WTC11 (cell line): ENCODE measurements around the gene DHPS. TPM values are rescaled to one million over a fixed set of nuclear protein-coding genes. Genes with fewer than 3 reads are reported as not detected.

ENCODE experiments used
- ATAC-seq: fragments of 200-7000 bp; cut with Tn5 transposase; 2 replicates; pipeline ENCODE4 v1.10.0; 2021; ENCODE audit warnings: mild to moderate bottlenecking, moderate library complexity
- CTCF ChIA-PET: fragments of 300-600 bp; sonication (Branson Sonifier 250); formaldehyde crosslinking; loops from one replicate; lab custom pipeline; 2021; ENCODE audit warnings: antibody characterized with exemption; lab: Charles Lee
- POLR2A ChIA-PET: fragments of 350-600 bp; sonication (Branson Sonifier 250); formaldehyde crosslinking; loops from one replicate; lab custom pipeline; 2021; ENCODE audit warnings: antibody characterized with exemption; lab: Charles Lee
- DNase-seq: peaks from one replicate; pipeline ENCODE4 v3.0.0; 2021; ENCODE audit warnings: low spot score
- H3K27ac Mint-ChIP-seq: 2 replicates; pipeline ENCODE4 v1.8.0; 2021; ENCODE audit warnings: mixed read lengths
- H3K27me3 Mint-ChIP-seq: 2 replicates; pipeline ENCODE4 v1.8.0; 2021; ENCODE audit warnings: low read depth, mild to moderate bottlenecking, moderate library complexity, mixed read lengths
- H3K36me3 Mint-ChIP-seq: 2 replicates; pipeline ENCODE4 v1.8.0; 2021; ENCODE audit warnings: mixed read lengths
- H3K4me1 Mint-ChIP-seq: 2 replicates; pipeline ENCODE4 v1.8.0; 2022; ENCODE audit warnings: mixed read lengths
- H3K4me3 Mint-ChIP-seq: 2 replicates; pipeline ENCODE4 v1.8.0; 2021; ENCODE audit warnings: mild to moderate bottlenecking, moderate library complexity, mixed read lengths
- H3K9me3 Mint-ChIP-seq: 2 replicates; pipeline ENCODE4 v1.8.0; 2021; ENCODE audit warnings: mixed read lengths
- ATF6 ChIP-seq: sonication (generic); formaldehyde crosslinking; IDR thresholded peaks from 2 replicates; pipeline ENCODE4 v1.8.1; 2023; ENCODE audit warnings: mild to moderate bottlenecking, missing genetic modification reagents
- CTCF ChIP-seq: fragments of 200-600 bp; IDR thresholded peaks from 2 replicates; pipeline ENCODE4 v1.8.0; 2022; ENCODE audit warnings: antibody characterized with exemption
- ELF4 ChIP-seq: sonication (generic); formaldehyde crosslinking; IDR thresholded peaks from 2 replicates; pipeline ENCODE4 v1.8.1; 2022; ENCODE audit warnings: low read depth, mild to moderate bottlenecking, moderate library complexity, missing genetic modification reagents
- EMX1 ChIP-seq: fragments of 250-450 bp; sonication (Bioruptor Pico); IDR thresholded peaks from 2 replicates; pipeline ENCODE4 v1.8.0; 2021; ENCODE audit warnings: mild to moderate bottlenecking
- FOXK1 ChIP-seq: sonication (generic); formaldehyde crosslinking; IDR thresholded peaks from 2 replicates; pipeline ENCODE4 v1.8.0; 2022; ENCODE audit warnings: mild to moderate bottlenecking, moderate library complexity, missing genetic modification reagents
- GTF2I ChIP-seq: fragments of 250-450 bp; sonication (Bioruptor Pico); conservative IDR thresholded peaks from 2 replicates; pipeline ENCODE4 v1.4.0; 2021; ENCODE audit warnings: mild to moderate bottlenecking
- JUN ChIP-seq: sonication (generic); formaldehyde crosslinking; IDR thresholded peaks from 2 replicates; pipeline ENCODE4 v1.8.0; 2023; ENCODE audit warnings: mild to moderate bottlenecking, missing genetic modification reagents
- MAX ChIP-seq: sonication (generic); formaldehyde crosslinking; IDR thresholded peaks from 2 replicates; pipeline ENCODE4 v1.8.0; 2022; ENCODE audit warnings: mild to moderate bottlenecking, missing genetic modification reagents
- NFE2L1 ChIP-seq: sonication (generic); formaldehyde crosslinking; IDR thresholded peaks from 2 replicates; pipeline ENCODE4 v1.8.1; 2023; ENCODE audit warnings: missing genetic modification reagents
- OVOL2 ChIP-seq: fragments of 250-450 bp; sonication (Bioruptor Pico); IDR thresholded peaks from 2 replicates; pipeline ENCODE4 v1.9.0; 2021; ENCODE audit warnings: mild to moderate bottlenecking, borderline replicate concordance
- RORB ChIP-seq: fragments of 250-450 bp; sonication (Bioruptor Pico); IDR thresholded peaks from 2 replicates; pipeline ENCODE4 v1.9.0; 2021; ENCODE audit warnings: mild to moderate bottlenecking
- SMAD4 ChIP-seq: sonication (generic); formaldehyde crosslinking; IDR thresholded peaks from 2 replicates; pipeline ENCODE4 v1.8.0; 2022; ENCODE audit warnings: mild to moderate bottlenecking, missing genetic modification reagents
- TCF7 ChIP-seq: sonication (generic); formaldehyde crosslinking; IDR thresholded peaks from 2 replicates; pipeline ENCODE4 v1.8.0; 2022; ENCODE audit warnings: mild to moderate bottlenecking, low read depth, missing genetic modification reagents, moderate library complexity
- TEAD4 ChIP-seq: sonication (generic); formaldehyde crosslinking; IDR thresholded peaks from 2 replicates; pipeline ENCODE4 v1.8.0; 2022; ENCODE audit warnings: mild to moderate bottlenecking, missing genetic modification reagents
- USF1 ChIP-seq: sonication (generic); formaldehyde crosslinking; IDR thresholded peaks from 2 replicates; pipeline ENCODE4 v1.8.0; 2022; ENCODE audit warnings: mild to moderate bottlenecking, missing genetic modification reagents
- ZMAT4 ChIP-seq: fragments of 250-450 bp; sonication (Bioruptor Pico); IDR thresholded peaks from 2 replicates; pipeline ENCODE4 v1.9.0; 2021; ENCODE audit warnings: mild to moderate bottlenecking
- ZNF219 ChIP-seq: sonication (generic); formaldehyde crosslinking; IDR thresholded peaks from 2 replicates; pipeline ENCODE4 v1.8.0; 2023; ENCODE audit warnings: missing genetic modification reagents, mild to moderate bottlenecking, borderline replicate concordance
- ZNF232 ChIP-seq: sonication (generic); formaldehyde crosslinking; IDR thresholded peaks from 2 replicates; pipeline ENCODE4 v1.8.0; 2022; ENCODE audit warnings: mild to moderate bottlenecking, missing genetic modification reagents
- ZNF317 ChIP-seq: sonication (generic); formaldehyde crosslinking; IDR thresholded peaks from 2 replicates; pipeline ENCODE4 v1.8.1; 2023; ENCODE audit warnings: low read depth, mild to moderate bottlenecking, moderate library complexity, missing genetic modification reagents, borderline replicate concordance
- ZNF423 ChIP-seq: fragments of 250-450 bp; sonication (Bioruptor Pico); IDR thresholded peaks from 2 replicates; pipeline ENCODE4 v2.1.2; 2022; ENCODE audit warnings: mild to moderate bottlenecking, moderate library complexity
- ZNF512 ChIP-seq: sonication (generic); formaldehyde crosslinking; IDR thresholded peaks from 2 replicates; pipeline ENCODE4 v1.8.1; 2022; ENCODE audit warnings: missing genetic modification reagents, borderline replicate concordance
- ZNF671 ChIP-seq: fragments of 250-450 bp; sonication (Bioruptor Pico); IDR thresholded peaks from 2 replicates; pipeline ENCODE4 v1.8.0; 2021; ENCODE audit warnings: mild to moderate bottlenecking
- ZSCAN18 ChIP-seq: fragments of 250-450 bp; sonication (Bioruptor Pico); IDR thresholded peaks from 2 replicates; pipeline ENCODE4 v2.1.2; 2022; ENCODE audit warnings: mild to moderate bottlenecking, moderate library complexity
- total RNA-seq: library from RNA; stranded (reverse); gene quantifications from 3 replicates; pipeline ENCODE4 v1.2.3, GENCODE V29; 2021

Gene DHPS
- total RNA-seq, 1 experiment from 2014 or later, result 115 TPM

GRCh38 chr19:12652219-12652618 is 29.5 kb downstream of the DHPS start:
- peaks cover 10% of the 10 kb centered on the region for H3K4me1 Mint-ChIP-seq
- H3K4me3 Mint-ChIP-seq, result no peak overlapping the region
- H3K36me3 Mint-ChIP-seq, result peaks cover 25% of the 10 kb centered on the region
- DNase-seq, result no peak
- H3K9me3 Mint-ChIP-seq, result no peaks in the 10 kb centered on the region
- H3K27me3 Mint-ChIP-seq, result peaks cover 2% of the 10 kb centered on the region
- CTCF ChIA-PET, result interaction anchor here (0.6 to 1.1 kb wide), 2 partner anchors 12 to 19 kb away, joined by 3 read pairs; no protein-coding TSS in a partner anchor
- H3K27ac Mint-ChIP-seq, result no peak overlapping the region
- no peak for ATAC-seq
- POLR2A ChIA-PET, result no interaction called here
- no peak for TF ChIP-seq TEAD4 (CRISPR knock-in tag)
- no peak for TF ChIP-seq FOXK1

GRCh38 chr19:12649941-12650340 is 31.7 kb downstream of the DHPS start:
- Mint-ChIP-seq H3K4me3 (no peak overlapping the region), H3K9me3 (no peaks in the 10 kb centered on the region), H3K4me1 (peaks cover 11% of the 10 kb centered on the region), H3K27me3 (peaks cover 11% of the 10 kb centered on the region), H3K36me3 (peaks cover 9% of the 10 kb centered on the region), H3K27ac (no peak overlapping the region)
- POLR2A ChIA-PET, result no interaction called here
- ATAC-seq (no peak), DNase-seq (no peak)
- TF ChIP-seq JUN (CRISPR knock-in tag) (no peak), TCF7 (CRISPR knock-in tag) (no peak), ATF6 (no peak), OVOL2 (CRISPR knock-in tag) (no peak)
- CTCF ChIA-PET, result interaction anchor here (1.5 to 3.3 kb wide), 2 partner anchors 10 to 11 kb away, joined by 3 to 17 read pairs; no protein-coding TSS in a partner anchor

- H3K4me3 Mint-ChIP-seq, result peak overlapping the region; percentile 76
- H3K27me3 Mint-ChIP-seq, result peaks cover 11% of the 10 kb centered on the region
- ATAC-seq, result peak; percentile 29
- H3K4me1 Mint-ChIP-seq, result peaks cover 11% of the 10 kb centered on the region
- no peaks in the 10 kb centered on the region for H3K9me3 Mint-ChIP-seq
- H3K27ac Mint-ChIP-seq, result peak overlapping the region; percentile 64
- DNase-seq, result peak; percentile 75
- ChIA-PET POLR2A (interaction anchor here (1.1 to 1.2 kb wide), 2 partner anchors 18 to 37 kb away, joined by 3 to 6 read pairs; partner anchors contain the start of genes MAN2B1, WDR83, ZNF490 and ZNF791), CTCF (interaction anchor here (1.0 to 3.3 kb wide), 15 partner anchors 9 to 404 kb away, joined by 3 to 23 read pairs (median 6); partner anchors contain the start of genes DHPS, MAN2B1, WDR83 and ZNF490)
- H3K36me3 Mint-ChIP-seq, result peaks cover 6% of the 10 kb centered on the region
- no peak for TF ChIP-seq GTF2I (CRISPR knock-in tag)
- TF ChIP-seq ZNF671, result no peak
- TF ChIP-seq MAX, result no peak
- TF ChIP-seq NFE2L1, result no peak
- TF ChIP-seq EMX1, result no peak
- TF ChIP-seq CTCF, result no peak
- TF ChIP-seq RORB, result no peak
- no peak for TF ChIP-seq ZMAT4
- TF ChIP-seq ZNF423 (CRISPR knock-in tag), result peak; percentile 48; the same call in 1 of the 2 replicates
- TF ChIP-seq USF1 (CRISPR knock-in tag), result no peak
- no peak for TF ChIP-seq SMAD4
- no peak for TF ChIP-seq ZSCAN18 (CRISPR knock-in tag)
- no peak for TF ChIP-seq ZNF512
- no peak for TF ChIP-seq ZNF219 (CRISPR knock-in tag)
- TF ChIP-seq ELF4 (CRISPR knock-in tag), result no peak
- no peak for TF ChIP-seq ZNF317 (CRISPR knock-in tag)
- TF ChIP-seq ZNF232, result no peak
These were observed 33.6 kb downstream of the DHPS start for GRCh38 chr19:12648088-12648487.
